Activated naive CD4-positive, alpha-beta T cell treated with anti-CD3 and anti-CD28 coated beads for 36 hours (primary cell): ENCODE measurements around the gene FN3KRP. TPM values are rescaled to one million over a fixed set of nuclear protein-coding genes. Genes with fewer than 3 reads are reported as not detected.
"Not testable (repeated sequence)": the region's sequence is repeated elsewhere in the genome, so short reads cannot be mapped to it uniquely, and the experiment has no call there.

Source experiments
- CTCF ChIA-PET: fragments of 350-600 bp; sonication (Branson Sonifier 250); formaldehyde crosslinking; loops from one replicate; lab custom pipeline; 2021; ENCODE audit warnings: antibody characterized with exemption; lab: Charles Lee
- DNase-seq: peaks from one replicate; pipeline ENCODE4 v3.0.0-alpha.2; 2020
- H3K27ac Mint-ChIP-seq: one replicate; pipeline ENCODE4 v1.8.0; 2021; ENCODE audit warnings: mild to moderate bottlenecking, mixed read lengths
- H3K27me3 Mint-ChIP-seq: one replicate; pipeline ENCODE4 v1.8.0; 2021; ENCODE audit warnings: low read depth, mixed read lengths
- H3K36me3 Mint-ChIP-seq: one replicate; pipeline ENCODE4 v1.8.0; 2021; ENCODE audit warnings: low read depth, mixed read lengths
- H3K4me1 Mint-ChIP-seq: one replicate; pipeline ENCODE4 v1.8.0; 2021; ENCODE audit warnings: low read depth, mixed read lengths
- H3K4me3 Mint-ChIP-seq: one replicate; pipeline ENCODE4 v1.8.0; 2021; ENCODE audit warnings: mild to moderate bottlenecking, moderate library complexity, mixed read lengths
- H3K9me3 Mint-ChIP-seq: one replicate; pipeline ENCODE4 v1.8.0; 2021; ENCODE audit warnings: mixed read lengths
- intact Hi-C: fragments of 100-400 bp; cut with micrococcal nuclease; formaldehyde crosslinking; loops from one replicate; pipeline ENCODE4 v1.15.1; 2023
- microRNA-seq: library from miRNA; unstranded; fragments of <30 nt; microRNA quantifications from one replicate; pipeline ENCODE4 v1.2.0, GENCODE V29; 2022; ENCODE audit warnings: borderline microRNAs expressed, borderline replicate concordance
- total RNA-seq, 2 experiments: library from RNA; stranded (reverse); gene quantifications; one replicate each; pipeline ENCODE4 v1.2.3, GENCODE V29; 2021

The FN3KRP gene
- total RNA-seq, 2 experiments from 2014 or later = 30.0 to 31.7 TPM

- Mint-ChIP-seq H3K27me3 (no peaks in the 10 kb centered on the region), H3K27ac (no peak overlapping the region), H3K36me3 (peaks cover 15% of the 10 kb centered on the region), H3K4me3 (no peak overlapping the region), H3K9me3 (no peaks in the 10 kb centered on the region), H3K4me1 (peaks cover 24% of the 10 kb centered on the region)
- intact Hi-C loops = loop anchor here (10.0 kb wide), 1 partner anchor 261 kb away; no protein-coding TSS in a partner anchor
- no peak for DNase-seq
- CTCF ChIA-PET = interaction anchor here (0.8 to 1.1 kb wide), 2 partner anchors 9 to 19 kb away, joined by 4 to 6 read pairs; no protein-coding TSS in a partner anchor
Measured at GRCh38 chr17:82756166-82756565, 39.7 kb downstream of the FN3KRP start.

GRCh38 chr17:82765371-82765770 lies 48.9 kb downstream of the FN3KRP start:
- Mint-ChIP-seq H3K9me3 (no peaks in the 10 kb centered on the region), H3K4me3 (no peak overlapping the region), H3K27me3 (no peaks in the 10 kb centered on the region), H3K36me3 (peaks cover 21% of the 10 kb centered on the region), H3K4me1 (peaks cover 14% of the 10 kb centered on the region), H3K27ac (no peak overlapping the region)
- DNase-seq = no peak
- CTCF ChIA-PET = interaction anchor here (1.4 to 1.5 kb wide), 3 partner anchors 9 to 97 kb away, joined by 3 to 6 read pairs (median 4); no protein-coding TSS in a partner anchor
- intact Hi-C loops = loop anchor here (5.0 kb wide), 1 partner anchor 413 kb away; no protein-coding TSS in a partner anchor

- Mint-ChIP-seq H3K4me3 (no peak overlapping the region), H3K27me3 (no peaks in the 10 kb centered on the region), H3K9me3 (no peaks in the 10 kb centered on the region), H3K4me1 (peaks cover 11% of the 10 kb centered on the region), H3K27ac (no peak overlapping the region), H3K36me3 (peaks cover 23% of the 10 kb centered on the region)
- CTCF ChIA-PET = interaction anchor here (0.6 to 1.1 kb wide), 2 partner anchors 41 to 90 kb away, joined by 3 to 4 read pairs; no protein-coding TSS in a partner anchor
- intact Hi-C loops = loop anchor here (5.0 kb wide), 1 partner anchor 415 kb away; no protein-coding TSS in a partner anchor
- peak; percentile 75 for DNase-seq
Measured at GRCh38 chr17:82767041-82767754, 50.7 kb downstream of the FN3KRP start.

- intact Hi-C loops = loop anchor here (5.0 kb wide), 1 partner anchor 417 kb away; no protein-coding TSS in a partner anchor
- Mint-ChIP-seq H3K27me3 (no peaks in the 10 kb centered on the region), H3K27ac (no peak overlapping the region), H3K36me3 (peaks cover 27% of the 10 kb centered on the region), H3K4me1 (peaks cover 11% of the 10 kb centered on the region), H3K4me3 (no peak overlapping the region), H3K9me3 (no peaks in the 10 kb centered on the region)
- CTCF ChIA-PET = no interaction called here
- DNase-seq = no peak
Measured at GRCh38 chr17:82769041-82769440, 52.5 kb downstream of the FN3KRP start.

- CTCF ChIA-PET = interaction anchor here (0.7 to 2.3 kb wide), 2 partner anchors 104 to 150 kb away, joined by 3 to 6 read pairs; no protein-coding TSS in a partner anchor
- no peaks in the 10 kb centered on the region for H3K27me3 Mint-ChIP-seq
- no peak overlapping the region for H3K27ac Mint-ChIP-seq
- peaks cover 24% of the 10 kb centered on the region for H3K36me3 Mint-ChIP-seq
- no peak overlapping the region for H3K4me3 Mint-ChIP-seq
- H3K4me1 Mint-ChIP-seq = peaks cover 3% of the 10 kb centered on the region
- DNase-seq = no peak
- H3K9me3 Mint-ChIP-seq = no peaks in the 10 kb centered on the region
- intact Hi-C loops = no loop called here
Measured at GRCh38 chr17:82772026-82772425, 55.5 kb downstream of the FN3KRP start.

GRCh38 chr17:82774456-82774855 lies 58.0 kb downstream of the FN3KRP start:
- not testable (repeated sequence) for H3K4me3 Mint-ChIP-seq, H3K27ac Mint-ChIP-seq
- intact Hi-C loops = loop anchor here (2.0 kb wide), 1 partner anchor 106 kb away; no protein-coding TSS in a partner anchor

GRCh38 chr17:82775001-82775823 lies 58.7 kb downstream of the FN3KRP start:
- intact Hi-C loops = loop anchor here (2.0 kb wide), 1 partner anchor 106 kb away; no protein-coding TSS in a partner anchor
- CTCF ChIA-PET = interaction anchor here (0.6 to 1.3 kb wide), 10 partner anchors 11 to 425 kb away, joined by 3 to 6 read pairs (median 3); no protein-coding TSS in a partner anchor

More at GRCh38 chr17:82774456-82774855, 58.0 kb downstream of the FN3KRP start:
- H3K27me3 Mint-ChIP-seq, DNase-seq, H3K9me3 Mint-ChIP-seq, H3K4me1 Mint-ChIP-seq: not testable (repeated sequence)
- H3K36me3 Mint-ChIP-seq = peaks cover 14% of the 10 kb centered on the region
- CTCF ChIA-PET = interaction anchor here (1.2 to 1.3 kb wide), 2 partner anchors 10 to 108 kb away, joined by 3 to 4 read pairs; no protein-coding TSS in a partner anchor

GRCh38 chr17:82776454-82776853 lies 59.9 kb downstream of the FN3KRP start:
- intact Hi-C loops = no loop called here
- no peak for DNase-seq
- Mint-ChIP-seq H3K27me3 (no peaks in the 10 kb centered on the region), H3K4me1 (peaks cover 2% of the 10 kb centered on the region), H3K4me3 (no peak overlapping the region), H3K27ac (no peak overlapping the region), H3K36me3 (peaks cover 10% of the 10 kb centered on the region), H3K9me3 (no peaks in the 10 kb centered on the region)
- CTCF ChIA-PET = interaction anchor here (0.6 to 1.2 kb wide), 4 partner anchors 108 to 424 kb away, joined by 3 to 5 read pairs (median 4); no protein-coding TSS in a partner anchor

More at GRCh38 chr17:82775001-82775823, 58.7 kb downstream of the FN3KRP start:
- H3K27ac Mint-ChIP-seq = no peak overlapping the region
- no peaks in the 10 kb centered on the region for H3K9me3 Mint-ChIP-seq
- no peaks in the 10 kb centered on the region for H3K27me3 Mint-ChIP-seq
- no peak overlapping the region for H3K4me3 Mint-ChIP-seq
- H3K4me1 Mint-ChIP-seq = peaks cover 2% of the 10 kb centered on the region
- DNase-seq = peak; percentile 60
- H3K36me3 Mint-ChIP-seq = peaks cover 10% of the 10 kb centered on the region

Small RNAs within 50 kb of the gene (microRNA-seq; reads per million reads assigned to microRNA genes)
- not detected for gene MIR4525

Other genes starting within 250 kb of the FN3KRP start
- 10 to 100 TPM; 48.8 to 51.4 TPM for gene FOXK2, start 197.0 kb upstream of the FN3KRP start, total RNA-seq
- 10 to 100 TPM; 23.2 to 25.0 TPM for gene WDR45B, start 68.3 kb upstream of the FN3KRP start, total RNA-seq
- under 1 TPM; 0.42 to 0.52 TPM for gene RAB40B, start 18.0 kb upstream of the FN3KRP start, total RNA-seq
- 1 to 10 TPM; 1.3 to 1.8 TPM for gene FN3K, start 18.9 kb downstream of the FN3KRP start, total RNA-seq
- 10 to 100 TPM; 71.8 to 75.3 TPM for gene TBCD, start 35.4 kb downstream of the FN3KRP start, total RNA-seq
- gene ZNF750, start 123.3 kb downstream of the FN3KRP start, total RNA-seq = not detected